Measurements from ENCODE around the gene PRR18.
A peak's percentile ranks its signal among the peaks of the same experiment; 100 is the strongest.

Gene PRR18

GRCh38 chr6:166341977-166342348 lies 33.8 kb upstream of the PRR18 start:
- Mint-ChIP-seq H3K36me3 (ENCODE audit: low read depth) (no peaks in the 10 kb centered on the region), H3K27ac (peak overlapping the region; percentile 85), H3K9me3 (no peaks in the 10 kb centered on the region), H3K4me3 (peak overlapping the region; percentile 88), H3K27me3 (no peaks in the 10 kb centered on the region), H3K4me1 (ENCODE audit: low read depth) (peaks cover 14% of the 10 kb centered on the region)

DNA sequence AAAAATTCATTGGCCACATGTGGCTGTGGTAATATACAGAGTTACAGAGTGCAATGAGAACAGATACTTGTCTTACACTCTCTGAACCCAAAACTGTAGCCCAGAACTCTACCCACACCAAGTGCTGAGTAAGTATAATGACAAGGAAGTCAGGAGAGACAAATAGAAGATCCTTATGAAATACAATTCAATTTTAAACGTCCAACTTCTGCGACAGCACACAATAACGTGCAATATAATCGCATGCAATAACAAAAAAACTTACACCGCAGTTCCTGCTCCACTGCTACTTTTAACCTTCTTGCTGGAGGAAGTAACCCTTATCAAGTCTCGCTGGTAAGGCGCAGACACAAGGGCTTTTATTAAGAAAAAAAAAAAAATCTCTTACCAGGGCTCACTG lies 33.3 kb upstream of the PRR18 start:
- Mint-ChIP-seq H3K27ac (peak overlapping the region; percentile 85), H3K4me1 (ENCODE audit: low read depth) (peaks cover 11% of the 10 kb centered on the region), H3K4me3 (peak overlapping the region; percentile 88), H3K27me3 (no peaks in the 10 kb centered on the region), H3K36me3 (ENCODE audit: low read depth) (no peaks in the 10 kb centered on the region), H3K9me3 (no peaks in the 10 kb centered on the region)

DNA sequence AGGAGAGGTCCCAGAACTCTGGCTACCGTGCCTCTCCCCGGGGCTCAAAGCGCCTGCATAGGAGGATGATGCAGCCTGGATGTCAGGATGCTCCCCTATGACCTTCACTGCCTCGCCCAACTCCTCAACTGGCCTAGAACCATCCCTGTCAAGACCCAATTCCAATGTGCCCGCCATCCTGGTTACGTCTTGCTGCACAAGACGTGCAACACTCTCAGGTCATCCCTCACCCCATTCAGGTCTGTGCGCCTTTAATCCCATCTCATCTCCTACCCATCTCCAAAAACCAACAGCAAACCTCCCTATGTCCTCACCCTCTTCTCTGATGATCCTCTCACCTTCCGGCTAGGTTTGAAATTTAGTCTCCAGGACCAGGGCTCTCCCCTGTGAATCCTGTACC lies 30.7 kb upstream of the PRR18 start:
- H3K4me1 Mint-ChIP-seq (ENCODE audit: low read depth) = peaks cover 11% of the 10 kb centered on the region
- H3K9me3 Mint-ChIP-seq = no peaks in the 10 kb centered on the region
- no peak overlapping the region for H3K4me3 Mint-ChIP-seq
- no peaks in the 10 kb centered on the region for H3K27me3 Mint-ChIP-seq
- peaks cover 4% of the 10 kb centered on the region for H3K36me3 Mint-ChIP-seq (ENCODE audit: low read depth)
- H3K27ac Mint-ChIP-seq = no peak overlapping the region

DNA sequence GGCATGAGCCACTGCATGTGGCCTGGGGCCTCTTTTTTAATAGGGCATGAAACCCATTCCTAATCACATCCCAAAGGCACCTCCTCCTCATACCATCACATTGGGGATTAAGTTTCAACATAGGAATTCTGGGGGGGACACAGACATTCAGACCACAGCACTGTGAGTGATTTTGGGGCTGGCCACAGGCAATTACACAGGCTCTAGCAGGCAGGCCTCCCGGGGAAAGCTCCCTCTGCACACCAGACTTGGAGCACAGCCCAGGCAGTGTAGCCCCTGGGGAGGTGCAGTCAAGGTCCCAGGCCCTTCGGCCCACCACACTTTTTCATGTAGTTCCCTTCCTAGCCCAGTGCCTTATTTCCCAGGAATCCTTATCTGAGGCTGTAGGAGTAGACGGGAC lies 28.7 kb upstream of the PRR18 start:
- Mint-ChIP-seq H3K27ac (no peak overlapping the region), H3K9me3 (no peaks in the 10 kb centered on the region), H3K4me1 (ENCODE audit: low read depth) (peaks cover 4% of the 10 kb centered on the region), H3K36me3 (ENCODE audit: low read depth) (peaks cover 18% of the 10 kb centered on the region), H3K4me3 (no peak overlapping the region), H3K27me3 (no peaks in the 10 kb centered on the region)

- Mint-ChIP-seq H3K4me1 (ENCODE audit: low read depth) (no peaks in the 10 kb centered on the region), H3K4me3 (no peak overlapping the region)
Measured at GRCh38 chr6:166335378-166336302, 27.4 kb upstream of the PRR18 start.

DNA sequence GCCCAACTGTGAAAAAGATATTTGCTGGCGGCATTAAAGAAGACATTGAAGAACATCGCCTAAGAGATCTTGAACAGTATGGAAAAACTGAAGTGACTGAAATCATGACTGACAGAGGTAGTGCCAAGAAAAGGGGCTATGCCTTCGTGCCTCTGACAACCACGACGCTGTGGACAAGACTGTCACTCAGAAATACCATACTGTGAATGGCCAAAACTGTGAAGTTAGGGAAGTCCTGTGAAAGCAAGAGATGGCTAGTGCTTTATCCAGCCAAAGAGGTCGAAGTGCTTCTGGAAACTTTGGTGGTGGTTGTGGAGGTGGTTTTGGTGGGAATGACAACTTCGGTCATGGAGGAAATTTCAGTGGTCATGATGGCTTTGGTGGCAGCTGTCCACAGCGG lies 26.7 kb upstream of the PRR18 start:
- H3K9me3 Mint-ChIP-seq = no peaks in the 10 kb centered on the region
- H3K4me1 Mint-ChIP-seq (ENCODE audit: low read depth) = no peaks in the 10 kb centered on the region
- H3K36me3 Mint-ChIP-seq (ENCODE audit: low read depth) = peaks cover 18% of the 10 kb centered on the region
- peak overlapping the region; percentile 59 for H3K27ac Mint-ChIP-seq
- H3K4me3 Mint-ChIP-seq = peak overlapping the region; percentile 40
- H3K27me3 Mint-ChIP-seq = no peaks in the 10 kb centered on the region

More at GRCh38 chr6:166335378-166336302, 27.4 kb upstream of the PRR18 start:
- Mint-ChIP-seq H3K27ac (peak overlapping the region; percentile 33), H3K36me3 (ENCODE audit: low read depth) (peaks cover 18% of the 10 kb centered on the region), H3K27me3 (no peaks in the 10 kb centered on the region), H3K9me3 (no peaks in the 10 kb centered on the region)

GRCh38 chr6:166333172-166333995 lies 25.2 kb upstream of the PRR18 start:
- H3K9me3 Mint-ChIP-seq = no peaks in the 10 kb centered on the region
- H3K27ac Mint-ChIP-seq = peak overlapping the region; percentile 86
- no peaks in the 10 kb centered on the region for H3K27me3 Mint-ChIP-seq
- peaks cover 26% of the 10 kb centered on the region for H3K36me3 Mint-ChIP-seq (ENCODE audit: low read depth)
- no peaks in the 10 kb centered on the region for H3K4me1 Mint-ChIP-seq (ENCODE audit: low read depth)
- H3K4me3 Mint-ChIP-seq = peak overlapping the region; percentile 75

GRCh38 chr6:166331503-166332415 lies 23.6 kb upstream of the PRR18 start:
- H3K9me3 Mint-ChIP-seq = no peaks in the 10 kb centered on the region
- no peak overlapping the region for H3K4me3 Mint-ChIP-seq
- no peaks in the 10 kb centered on the region for H3K27me3 Mint-ChIP-seq

GRCh38 chr6:166330612-166331011 lies 22.4 kb upstream of the PRR18 start:
- H3K4me3 Mint-ChIP-seq = no peak overlapping the region
- no peaks in the 10 kb centered on the region for H3K9me3 Mint-ChIP-seq
- H3K36me3 Mint-ChIP-seq (ENCODE audit: low read depth) = peaks cover 47% of the 10 kb centered on the region
- H3K27ac Mint-ChIP-seq = no peak overlapping the region
- H3K4me1 Mint-ChIP-seq (ENCODE audit: low read depth) = peaks cover 3% of the 10 kb centered on the region
- no peaks in the 10 kb centered on the region for H3K27me3 Mint-ChIP-seq

More at GRCh38 chr6:166331503-166332415, 23.6 kb upstream of the PRR18 start:
- H3K36me3 Mint-ChIP-seq (ENCODE audit: low read depth) = peaks cover 38% of the 10 kb centered on the region
- H3K27ac Mint-ChIP-seq = no peak overlapping the region
- H3K4me1 Mint-ChIP-seq (ENCODE audit: low read depth) = peaks cover 3% of the 10 kb centered on the region

- H3K27ac Mint-ChIP-seq = no peak overlapping the region
- no peak overlapping the region for H3K4me3 Mint-ChIP-seq
- H3K4me1 Mint-ChIP-seq (ENCODE audit: low read depth) = peaks cover 3% of the 10 kb centered on the region
- no peaks in the 10 kb centered on the region for H3K27me3 Mint-ChIP-seq
- H3K36me3 Mint-ChIP-seq (ENCODE audit: low read depth) = peaks cover 57% of the 10 kb centered on the region
- H3K9me3 Mint-ChIP-seq = no peaks in the 10 kb centered on the region
Measured at GRCh38 chr6:166325383-166326042, 17.3 kb upstream of the PRR18 start.

DNA sequence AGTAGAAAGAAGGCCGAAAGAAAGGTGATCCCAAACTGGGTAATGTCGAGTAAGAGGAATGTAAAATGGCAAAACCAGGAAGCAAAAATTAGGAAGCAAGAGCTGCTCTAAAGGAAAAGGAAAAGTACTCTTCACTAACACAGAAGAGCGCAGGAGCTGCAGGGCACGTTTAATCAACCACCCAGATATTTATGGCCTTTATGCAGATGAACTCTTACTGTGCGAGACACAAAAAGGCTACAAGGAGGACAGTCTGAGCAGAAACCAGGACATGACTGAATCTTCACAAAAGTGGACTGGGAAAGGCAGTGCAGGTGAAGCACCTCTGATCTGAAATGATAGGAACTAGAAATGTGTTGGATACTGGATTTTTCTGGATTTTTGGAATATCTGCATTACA lies 15.2 kb upstream of the PRR18 start:
- no peak overlapping the region for H3K4me3 Mint-ChIP-seq
- no peak overlapping the region for H3K27ac Mint-ChIP-seq
- no peaks in the 10 kb centered on the region for H3K27me3 Mint-ChIP-seq
- no peaks in the 10 kb centered on the region for H3K9me3 Mint-ChIP-seq
- peaks cover 3% of the 10 kb centered on the region for H3K4me1 Mint-ChIP-seq (ENCODE audit: low read depth)
- peaks cover 59% of the 10 kb centered on the region for H3K36me3 Mint-ChIP-seq (ENCODE audit: low read depth)

- Mint-ChIP-seq H3K27ac (no peak overlapping the region), H3K9me3 (no peaks in the 10 kb centered on the region), H3K27me3 (no peaks in the 10 kb centered on the region), H3K4me1 (ENCODE audit: low read depth) (no peaks in the 10 kb centered on the region), H3K4me3 (no peak overlapping the region), H3K36me3 (ENCODE audit: low read depth) (peaks cover 24% of the 10 kb centered on the region)
Measured at GRCh38 chr6:166318649-166319600, 10.7 kb upstream of the PRR18 start.

DNA sequence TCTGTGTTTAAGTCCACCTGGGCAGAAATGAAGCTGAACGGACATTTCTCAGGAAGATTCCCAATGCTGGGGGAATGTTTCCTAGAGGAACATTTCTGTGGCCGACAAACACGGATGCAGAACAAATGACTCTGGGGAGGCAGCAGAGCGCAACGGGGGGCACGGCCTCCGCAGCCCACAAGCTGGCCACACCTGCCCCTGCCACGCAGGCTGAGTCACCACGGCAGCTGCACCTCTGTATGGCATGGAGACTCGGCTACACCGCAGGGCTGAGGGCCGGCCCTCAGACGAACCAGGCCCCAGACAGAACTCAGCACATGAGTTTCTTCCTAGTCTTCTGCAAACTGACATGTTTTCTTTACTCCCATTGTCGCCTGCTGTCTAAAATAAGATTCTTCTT lies 10.0 kb upstream of the PRR18 start:
- no peaks in the 10 kb centered on the region for H3K9me3 Mint-ChIP-seq
- H3K27me3 Mint-ChIP-seq = no peaks in the 10 kb centered on the region
- H3K27ac Mint-ChIP-seq = no peak overlapping the region
- no peaks in the 10 kb centered on the region for H3K4me1 Mint-ChIP-seq (ENCODE audit: low read depth)
- H3K4me3 Mint-ChIP-seq = no peak overlapping the region
- peaks cover 21% of the 10 kb centered on the region for H3K36me3 Mint-ChIP-seq (ENCODE audit: low read depth)

Data from stimulated activated naive CD8-positive, alpha-beta T cell treated with anti-CD3 and anti-CD28 coated beads, Interleukin-15, Interleukin-2, amounts not matched to agents 100 ng/mL and 50 ng/mL, for 24 hours (primary cell).